Neural cell (in vitro differentiated cells): ENCODE data around the gene OTUB2. TPM values are rescaled to one million over a fixed set of nuclear protein-coding genes. Genes with fewer than 3 reads are reported as not detected.

Source experiments
- H2AFZ ChIP-seq: fragments of 200-600, 300-800 bp; sonication (generic), shearing (Covaris generic); 2 replicates; pipeline ENCODE4 v1.6.0; 2014; ENCODE audit warnings: low read depth, mild to moderate bottlenecking, antibody characterized with exemption, low read length, moderate library complexity
- H3F3A ChIP-seq: fragments of 200-600 bp; shearing (Covaris generic); 2 replicates; pipeline ENCODE4 v1.6.1; 2016; ENCODE audit warnings: mild to moderate bottlenecking, moderate library complexity, mixed read lengths, antibody characterized with exemption, low read length; ENCODE audit not compliant: insufficient read depth, poor library complexity, severe bottlenecking
- H3K27ac ChIP-seq: fragments of 200-600, 300-800 bp; sonication (generic), shearing (Covaris generic); 2 replicates; pipeline ENCODE4 v1.5.1; 2014; ENCODE audit warnings: mild to moderate bottlenecking, low read length, moderate library complexity
- H3K27me3 ChIP-seq: fragments of 300-800, 200-600 bp; sonication (generic), shearing (Covaris generic); 2 replicates; pipeline ENCODE4 v1.6.0; 2014; ENCODE audit warnings: mild to moderate bottlenecking, low read depth, low read length, moderate library complexity; ENCODE audit not compliant: insufficient read depth
- H3K36me3 ChIP-seq: fragments of 300-800, 200-600 bp; sonication (generic), shearing (Covaris generic); 2 replicates; pipeline ENCODE4 v1.5.1; 2014; ENCODE audit warnings: mild to moderate bottlenecking, antibody characterized with exemption, low read length, moderate library complexity; ENCODE audit not compliant: insufficient read depth
- H3K4me2 ChIP-seq: fragments of 300-800, 200-600 bp; sonication (generic), shearing (Covaris generic); 2 replicates; pipeline ENCODE4 v1.6.0; 2014; ENCODE audit warnings: mild to moderate bottlenecking, low read length
- H3K4me3 ChIP-seq: fragments of 300-800, 200-600 bp; sonication (generic), shearing (Covaris generic); 2 replicates; pipeline ENCODE4 v1.5.1; 2014; ENCODE audit warnings: mild to moderate bottlenecking, low read length, moderate library complexity
- H3K79me2 ChIP-seq: fragments of 200-600 bp; shearing (Covaris generic); replicated peaks from 2 replicates; pipeline ENCODE4 v1.6.0; 2014; ENCODE audit warnings: mild to moderate bottlenecking, low read length, moderate library complexity; ENCODE audit not compliant: insufficient read depth
- H3K9ac ChIP-seq: fragments of 300-800, 200-600 bp; sonication (generic), shearing (Covaris generic); 2 replicates; pipeline ENCODE4 v1.6.1; 2016; ENCODE audit warnings: mild to moderate bottlenecking, low read length, mixed read lengths
- H3K9me2 ChIP-seq: fragments of 200-600 bp; shearing (Covaris generic); 2 replicates; pipeline ENCODE4 v1.6.1; 2016; ENCODE audit warnings: mild to moderate bottlenecking, low read length, mixed read lengths; ENCODE audit not compliant: insufficient read depth
- H3K9me3 ChIP-seq: fragments of 200-600, 300-800 bp; sonication (generic), shearing (Covaris generic); 2 replicates; pipeline ENCODE4 v1.6.1; 2016; ENCODE audit warnings: mild to moderate bottlenecking, mixed run types, low read length, moderate library complexity, mixed read lengths
- H4K20me1 ChIP-seq: fragments of 200-600 bp; shearing (Covaris generic); 2 replicates; pipeline ENCODE4 v1.6.1; 2016; ENCODE audit warnings: mild to moderate bottlenecking, mixed run types; ENCODE audit not compliant: insufficient read depth
- EP300 ChIP-seq: fragments of 450-650 bp; conservative IDR thresholded peaks from 2 replicates; pipeline ENCODE4 v1.6.1; 2014; ENCODE audit warnings: antibody characterized with exemption, mild to moderate bottlenecking, moderate library complexity; ENCODE audit not compliant: poor library complexity, severe bottlenecking
- EZH2 ChIP-seq: fragments of 200-600, 300-800 bp; shearing (Covaris generic), sonication (generic); IDR thresholded peaks from 2 replicates; pipeline ENCODE4 v1.6.1; 2014; ENCODE audit warnings: antibody characterized with exemption, low read length, borderline replicate concordance, mild to moderate bottlenecking; ENCODE audit not compliant: insufficient read depth, poor library complexity, severe bottlenecking
- MXI1 ChIP-seq: fragments of 450-650 bp; conservative IDR thresholded peaks from 2 replicates; pipeline ENCODE4 v1.6.1; 2014; ENCODE audit warnings: antibody characterized with exemption, mild to moderate bottlenecking; ENCODE audit not compliant: poor library complexity, severe bottlenecking
- POLR2AphosphoS5 ChIP-seq: IDR thresholded peaks from 2 replicates; pipeline ENCODE4 v1.6.1; 2012
- RAD21 ChIP-seq: fragments of 450-650 bp; conservative IDR thresholded peaks from 2 replicates; pipeline ENCODE4 v1.6.1; 2014; ENCODE audit warnings: antibody characterized with exemption, mild to moderate bottlenecking, moderate library complexity
- SMC3 ChIP-seq: fragments of 450-650 bp; conservative IDR thresholded peaks from 2 replicates; pipeline ENCODE4 v1.6.1; 2014; ENCODE audit warnings: antibody characterized with exemption, mild to moderate bottlenecking, moderate library complexity; ENCODE audit not compliant: poor library complexity
- TAF1 ChIP-seq: IDR thresholded peaks from 2 replicates; pipeline ENCODE4 v1.6.1; 2012; ENCODE audit warnings: low read depth
- polyA plus RNA-seq: library from polyadenylated mRNA; depleted of rRNA; stranded (reverse); fragments of >200 nt; gene quantifications from 2 replicates; pipeline ENCODE4 v1.2.3, GENCODE V29; 2014
- TF ChIP-seq, protein P1 (sequence below): fragments of 450-650 bp; IDR thresholded peaks from 2 replicates; pipeline ENCODE4 v1.5.1; 2014; ENCODE audit warnings: antibody characterized with exemption, mild to moderate bottlenecking, moderate library complexity; ENCODE audit not compliant: poor library complexity, severe bottlenecking
- TF ChIP-seq, protein P2 (sequence below): IDR thresholded peaks from 2 replicates; pipeline ENCODE4 v1.6.1; 2012; ENCODE audit warnings: borderline replicate concordance

OTUB2 gene
- polyA plus RNA-seq, 1 donor from 2014 or later, result 2.5 TPM

DNA sequence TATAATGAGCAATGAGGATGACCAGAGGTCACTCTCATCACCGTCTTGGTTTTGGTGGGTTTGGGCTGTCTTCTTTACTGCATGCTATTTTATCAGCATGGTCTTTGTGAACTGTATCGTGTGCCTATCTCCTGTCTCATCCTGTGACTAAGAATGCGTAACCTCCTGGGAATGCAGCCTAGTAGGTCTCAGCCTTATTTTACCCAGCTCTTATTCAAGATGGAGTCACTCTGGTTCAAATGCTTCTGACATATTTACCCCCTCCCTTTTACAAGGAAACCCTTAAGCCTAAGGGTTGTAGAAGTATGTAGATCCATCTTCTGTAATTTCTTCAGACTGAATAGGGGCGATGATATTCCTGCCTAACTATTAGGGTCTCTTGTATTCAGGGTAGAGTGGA, 63.3 kb downstream of the OTUB2 start:
- no peaks in the 10 kb centered on the region for H4K20me1 ChIP-seq
- H3K4me2 ChIP-seq, result no peak overlapping the region
- TF ChIP-seq, protein P1, sequence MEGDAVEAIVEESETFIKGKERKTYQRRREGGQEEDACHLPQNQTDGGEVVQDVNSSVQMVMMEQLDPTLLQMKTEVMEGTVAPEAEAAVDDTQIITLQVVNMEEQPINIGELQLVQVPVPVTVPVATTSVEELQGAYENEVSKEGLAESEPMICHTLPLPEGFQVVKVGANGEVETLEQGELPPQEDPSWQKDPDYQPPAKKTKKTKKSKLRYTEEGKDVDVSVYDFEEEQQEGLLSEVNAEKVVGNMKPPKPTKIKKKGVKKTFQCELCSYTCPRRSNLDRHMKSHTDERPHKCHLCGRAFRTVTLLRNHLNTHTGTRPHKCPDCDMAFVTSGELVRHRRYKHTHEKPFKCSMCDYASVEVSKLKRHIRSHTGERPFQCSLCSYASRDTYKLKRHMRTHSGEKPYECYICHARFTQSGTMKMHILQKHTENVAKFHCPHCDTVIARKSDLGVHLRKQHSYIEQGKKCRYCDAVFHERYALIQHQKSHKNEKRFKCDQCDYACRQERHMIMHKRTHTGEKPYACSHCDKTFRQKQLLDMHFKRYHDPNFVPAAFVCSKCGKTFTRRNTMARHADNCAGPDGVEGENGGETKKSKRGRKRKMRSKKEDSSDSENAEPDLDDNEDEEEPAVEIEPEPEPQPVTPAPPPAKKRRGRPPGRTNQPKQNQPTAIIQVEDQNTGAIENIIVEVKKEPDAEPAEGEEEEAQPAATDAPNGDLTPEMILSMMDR, result no peak
- TF ChIP-seq SMC3 (no peak), EZH2 (no peak), TAF1 (no peak), MXI1 (no peak), RAD21 (no peak), EP300 (no peak), POLR2AphosphoS5 (no peak)
- TF ChIP-seq, protein P2, sequence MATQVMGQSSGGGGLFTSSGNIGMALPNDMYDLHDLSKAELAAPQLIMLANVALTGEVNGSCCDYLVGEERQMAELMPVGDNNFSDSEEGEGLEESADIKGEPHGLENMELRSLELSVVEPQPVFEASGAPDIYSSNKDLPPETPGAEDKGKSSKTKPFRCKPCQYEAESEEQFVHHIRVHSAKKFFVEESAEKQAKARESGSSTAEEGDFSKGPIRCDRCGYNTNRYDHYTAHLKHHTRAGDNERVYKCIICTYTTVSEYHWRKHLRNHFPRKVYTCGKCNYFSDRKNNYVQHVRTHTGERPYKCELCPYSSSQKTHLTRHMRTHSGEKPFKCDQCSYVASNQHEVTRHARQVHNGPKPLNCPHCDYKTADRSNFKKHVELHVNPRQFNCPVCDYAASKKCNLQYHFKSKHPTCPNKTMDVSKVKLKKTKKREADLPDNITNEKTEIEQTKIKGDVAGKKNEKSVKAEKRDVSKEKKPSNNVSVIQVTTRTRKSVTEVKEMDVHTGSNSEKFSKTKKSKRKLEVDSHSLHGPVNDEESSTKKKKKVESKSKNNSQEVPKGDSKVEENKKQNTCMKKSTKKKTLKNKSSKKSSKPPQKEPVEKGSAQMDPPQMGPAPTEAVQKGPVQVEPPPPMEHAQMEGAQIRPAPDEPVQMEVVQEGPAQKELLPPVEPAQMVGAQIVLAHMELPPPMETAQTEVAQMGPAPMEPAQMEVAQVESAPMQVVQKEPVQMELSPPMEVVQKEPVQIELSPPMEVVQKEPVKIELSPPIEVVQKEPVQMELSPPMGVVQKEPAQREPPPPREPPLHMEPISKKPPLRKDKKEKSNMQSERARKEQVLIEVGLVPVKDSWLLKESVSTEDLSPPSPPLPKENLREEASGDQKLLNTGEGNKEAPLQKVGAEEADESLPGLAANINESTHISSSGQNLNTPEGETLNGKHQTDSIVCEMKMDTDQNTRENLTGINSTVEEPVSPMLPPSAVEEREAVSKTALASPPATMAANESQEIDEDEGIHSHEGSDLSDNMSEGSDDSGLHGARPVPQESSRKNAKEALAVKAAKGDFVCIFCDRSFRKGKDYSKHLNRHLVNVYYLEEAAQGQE, result no peak

DNA sequence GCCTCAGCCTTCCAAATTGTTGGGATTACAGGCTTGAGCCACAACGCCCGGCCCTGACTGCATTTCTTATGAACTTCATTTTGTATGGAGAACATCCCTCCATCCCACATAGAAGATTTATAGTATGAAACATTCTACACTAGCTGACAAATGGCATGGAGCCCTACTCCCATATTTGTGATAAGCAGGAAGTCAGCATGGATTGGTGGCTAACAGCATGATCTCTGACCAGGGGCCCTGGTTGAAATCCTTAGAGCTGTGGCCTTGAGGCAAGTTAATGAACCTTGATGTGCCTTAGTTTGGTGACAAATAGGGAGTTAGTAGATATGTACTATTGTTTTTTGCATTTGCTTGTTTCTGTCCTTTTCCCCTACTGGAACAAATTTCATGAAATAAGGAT, 67.3 kb downstream of the OTUB2 start:
- Histone ChIP-seq H3K27me3 (no peaks in the 10 kb centered on the region), H3K4me2 (no peak overlapping the region), H3K9ac (no peak overlapping the region), H4K20me1 (no peaks in the 10 kb centered on the region), H3K9me2 (no peaks in the 10 kb centered on the region), H3K79me2 (no peaks in the 10 kb centered on the region), H3K4me3 (no peak overlapping the region), H3F3A (no peaks in the 10 kb centered on the region), H3K27ac (no peak overlapping the region), H3K36me3 (no peaks in the 10 kb centered on the region), H3K9me3 (no peaks in the 10 kb centered on the region), H2AFZ (no peak overlapping the region)
- TF ChIP-seq TAF1 (no peak), RAD21 (no peak), POLR2AphosphoS5 (no peak), EZH2 (no peak), MXI1 (no peak), SMC3 (no peak), EP300 (no peak)
- TF ChIP-seq, protein P1, result no peak
- TF ChIP-seq, protein P2, result no peak

More for the DNA sequence above, 63.3 kb downstream of the OTUB2 start:
- no peaks in the 10 kb centered on the region for H3K27me3 ChIP-seq
- no peak overlapping the region for H3K4me3 ChIP-seq
- no peaks in the 10 kb centered on the region for H3F3A ChIP-seq
- H3K9me3 ChIP-seq, result no peaks in the 10 kb centered on the region
- H3K36me3 ChIP-seq, result no peaks in the 10 kb centered on the region
- H3K27ac ChIP-seq, result no peak overlapping the region
- no peak overlapping the region for H2AFZ ChIP-seq
- no peaks in the 10 kb centered on the region for H3K9me2 ChIP-seq
- H3K9ac ChIP-seq, result no peak overlapping the region
- H3K79me2 ChIP-seq, result no peaks in the 10 kb centered on the region
